Thoracic aorta (tissue), 2 donors: ENCODE data around the gene SCCPDH. TPM values are rescaled to one million over a fixed set of nuclear protein-coding genes. Genes with fewer than 3 reads are reported as not detected.
"Not testable (repeated sequence)": the region's sequence is repeated elsewhere in the genome, so short reads cannot be mapped to it uniquely, and the experiment has no call there.

Experiments
- ATAC-seq: fragments of 150-250 bp; one replicate; pipeline ENCODE4 v1.8.0; 2017; ENCODE audit warnings: low read depth; ENCODE audit not compliant: insufficient number of reproducible peaks, low FRiP score
- DNase-seq: peaks from one replicate; pipeline ENCODE4 v3.0.0-alpha.2; 2020; ENCODE audit warnings: low spot score
- H3K27ac ChIP-seq, 2 donors: fragments of 200-600 bp; sonication (generic); 1 replicate in 1 of 2; 2 replicates in 1 of 2; pipeline ENCODE4 v1.5.1; 2016; ENCODE audit warnings: mild to moderate bottlenecking in 2 of 2, moderate library complexity in 2 of 2
- H3K27me3 ChIP-seq: fragments of 200-600 bp; sonication (generic); replicated peaks from 2 replicates; pipeline ENCODE4 v1.6.0; 2016; ENCODE audit warnings: mild to moderate bottlenecking; ENCODE audit not compliant: insufficient read depth
- H3K36me3 ChIP-seq: fragments of 200-600 bp; sonication (generic); one replicate; pipeline ENCODE4 v1.5.1; 2016
- H3K4me1 ChIP-seq, 2 donors: fragments of 200-600 bp; sonication (generic); 1 replicate in 1 of 2; 2 replicates in 1 of 2; pipeline versions ENCODE4 v1.5.1 to v1.6.0; 2016; ENCODE audit warnings: low read depth in 2 of 2, mild to moderate bottlenecking in 1 of 2; ENCODE audit not compliant: control insufficient read depth in 1 of 2
- H3K4me3 ChIP-seq: fragments of 200-600 bp; sonication (generic); 2 replicates; pipeline ENCODE4 v1.5.1; 2016; ENCODE audit warnings: mild to moderate bottlenecking
- H3K9me3 ChIP-seq: fragments of 200-600 bp; sonication (generic); 2 replicates; pipeline ENCODE4 v1.5.1; 2016
- total RNA-seq, 2 donors: library from RNA; depleted of rRNA; stranded (reverse); fragments of >200 nt; gene quantifications; one replicate each; pipeline versions ENCODE4 v1.1.0 to v1.2.3, GENCODE V29; 2016
- TF ChIP-seq, protein P1 (sequence below): fragments of 200-600 bp; sonication (generic); IDR thresholded peaks from one replicate; pipeline ENCODE4 v1.5.1; 2019; ENCODE audit warnings: antibody characterized with exemption

The SCCPDH gene
- total RNA-seq, 2 donors from 2014 or later = 12.8 to 14.4 TPM

DNA sequence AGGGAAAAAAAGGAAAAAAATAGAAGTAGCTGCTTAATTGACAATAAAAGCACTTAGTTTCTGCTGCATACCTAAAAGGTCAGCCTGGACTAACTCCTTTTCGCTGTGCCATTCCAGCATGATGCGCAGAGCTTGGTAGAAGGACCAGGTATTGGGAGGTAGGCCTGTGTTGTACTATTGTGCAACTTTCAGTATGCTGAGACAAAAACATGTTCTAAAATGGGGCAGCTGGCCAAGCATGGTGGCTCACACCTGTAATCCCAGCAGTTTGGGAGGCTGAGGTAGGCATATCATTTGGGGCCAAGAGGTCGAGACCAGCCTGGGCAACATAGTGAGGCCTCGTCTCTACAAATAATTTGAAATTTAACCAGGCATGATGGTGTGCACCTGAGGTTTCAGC, 15.0 kb upstream of the SCCPDH start:
- H3K4me3 ChIP-seq = no peak overlapping the region
- no peaks in the 10 kb centered on the region for H3K36me3 ChIP-seq
- ATAC-seq (no peak), DNase-seq (no peak)
- H3K27ac ChIP-seq = no peak overlapping the region
- H3K27me3 ChIP-seq = no peaks in the 10 kb centered on the region
- no peaks in the 10 kb centered on the region for H3K9me3 ChIP-seq
- TF ChIP-seq, protein P1, sequence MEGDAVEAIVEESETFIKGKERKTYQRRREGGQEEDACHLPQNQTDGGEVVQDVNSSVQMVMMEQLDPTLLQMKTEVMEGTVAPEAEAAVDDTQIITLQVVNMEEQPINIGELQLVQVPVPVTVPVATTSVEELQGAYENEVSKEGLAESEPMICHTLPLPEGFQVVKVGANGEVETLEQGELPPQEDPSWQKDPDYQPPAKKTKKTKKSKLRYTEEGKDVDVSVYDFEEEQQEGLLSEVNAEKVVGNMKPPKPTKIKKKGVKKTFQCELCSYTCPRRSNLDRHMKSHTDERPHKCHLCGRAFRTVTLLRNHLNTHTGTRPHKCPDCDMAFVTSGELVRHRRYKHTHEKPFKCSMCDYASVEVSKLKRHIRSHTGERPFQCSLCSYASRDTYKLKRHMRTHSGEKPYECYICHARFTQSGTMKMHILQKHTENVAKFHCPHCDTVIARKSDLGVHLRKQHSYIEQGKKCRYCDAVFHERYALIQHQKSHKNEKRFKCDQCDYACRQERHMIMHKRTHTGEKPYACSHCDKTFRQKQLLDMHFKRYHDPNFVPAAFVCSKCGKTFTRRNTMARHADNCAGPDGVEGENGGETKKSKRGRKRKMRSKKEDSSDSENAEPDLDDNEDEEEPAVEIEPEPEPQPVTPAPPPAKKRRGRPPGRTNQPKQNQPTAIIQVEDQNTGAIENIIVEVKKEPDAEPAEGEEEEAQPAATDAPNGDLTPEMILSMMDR = no peak
- H3K4me1 ChIP-seq = no peaks in the 10 kb centered on the region

DNA sequence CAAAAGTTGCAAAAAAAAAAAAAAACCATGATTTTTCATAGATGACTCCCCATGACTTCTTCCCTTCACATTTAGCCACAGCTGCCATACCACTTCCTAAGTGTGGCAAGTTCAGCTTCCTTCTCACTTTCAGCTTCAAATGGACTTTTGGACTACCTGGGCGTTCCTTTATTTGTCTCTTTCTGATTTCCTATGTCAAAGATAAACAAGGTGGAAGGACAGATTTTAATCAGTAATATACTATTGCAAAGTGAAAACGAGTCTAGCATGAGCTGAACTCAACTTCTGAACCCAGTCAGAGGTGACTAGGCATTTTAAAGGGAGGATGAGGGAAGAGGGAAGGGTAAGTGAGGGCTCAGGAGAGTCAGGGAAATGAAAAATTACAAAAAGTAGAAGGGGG, 14.4 kb upstream of the SCCPDH start:
- no peaks in the 10 kb centered on the region for H3K4me1 ChIP-seq
- no peaks in the 10 kb centered on the region for H3K9me3 ChIP-seq
- TF ChIP-seq, protein P1 = no peak
- DNase-seq (no peak), ATAC-seq (no peak)
- no peaks in the 10 kb centered on the region for H3K36me3 ChIP-seq
- no peak overlapping the region for H3K27ac ChIP-seq
- no peaks in the 10 kb centered on the region for H3K27me3 ChIP-seq
- H3K4me3 ChIP-seq = no peak overlapping the region

DNA sequence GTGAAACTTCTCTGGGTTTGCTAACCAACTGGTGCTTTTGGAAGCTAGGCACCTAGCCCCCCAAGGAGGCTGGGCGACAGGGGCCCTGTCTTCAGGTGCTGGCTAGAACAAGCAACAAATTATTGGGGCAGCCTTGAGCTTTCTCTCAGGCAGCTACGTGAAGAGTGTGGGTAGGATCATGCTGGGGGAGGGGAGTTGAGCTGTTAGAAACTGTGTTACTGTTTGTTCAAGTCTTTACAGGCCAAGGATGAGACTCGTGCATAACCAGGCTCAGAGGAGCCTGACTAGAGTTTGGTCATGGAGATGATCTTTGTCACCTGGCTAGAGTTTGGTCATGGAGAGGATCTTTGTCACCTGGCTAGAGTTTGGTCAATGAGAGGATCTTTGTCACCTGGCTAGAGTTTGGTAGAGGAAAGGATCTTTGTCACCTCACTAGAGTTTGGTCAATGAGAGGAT, 12.6 kb upstream of the SCCPDH start:
- ATAC-seq (no peak), DNase-seq (no peak)

DNA sequence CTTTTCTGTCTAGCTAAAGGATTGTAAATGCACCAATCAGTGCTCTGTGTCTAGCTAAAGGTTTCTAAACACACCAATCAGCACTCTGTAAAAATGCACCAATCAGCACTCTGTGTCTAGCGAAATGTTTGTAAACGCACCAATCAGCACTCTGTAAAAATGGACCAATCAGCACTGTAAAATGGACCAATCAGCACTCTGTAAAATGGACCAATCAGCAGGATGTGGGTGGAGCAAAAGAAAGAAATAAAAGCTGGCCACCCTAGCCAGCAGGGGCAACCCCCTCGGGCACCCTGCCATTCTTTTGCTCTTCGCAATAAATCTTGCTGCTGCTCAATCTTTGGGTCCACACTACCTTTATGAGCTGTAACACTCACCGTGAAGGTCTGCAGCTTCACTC, 11.8 kb upstream of the SCCPDH start:
- not testable (repeated sequence) for H3K4me1 ChIP-seq, H3K36me3 ChIP-seq, H3K9me3 ChIP-seq, H3K4me3 ChIP-seq, H3K27me3 ChIP-seq, ATAC-seq, DNase-seq, H3K27ac ChIP-seq

More for the DNA sequence above, 12.6 kb upstream of the SCCPDH start:
- TF ChIP-seq, protein P1 = no peak
- H3K27ac ChIP-seq = no peak overlapping the region
- H3K4me3 ChIP-seq = no peak overlapping the region
- no peaks in the 10 kb centered on the region for H3K4me1 ChIP-seq
- no peaks in the 10 kb centered on the region for H3K27me3 ChIP-seq
- no peaks in the 10 kb centered on the region for H3K36me3 ChIP-seq
- H3K9me3 ChIP-seq = no peaks in the 10 kb centered on the region

DNA sequence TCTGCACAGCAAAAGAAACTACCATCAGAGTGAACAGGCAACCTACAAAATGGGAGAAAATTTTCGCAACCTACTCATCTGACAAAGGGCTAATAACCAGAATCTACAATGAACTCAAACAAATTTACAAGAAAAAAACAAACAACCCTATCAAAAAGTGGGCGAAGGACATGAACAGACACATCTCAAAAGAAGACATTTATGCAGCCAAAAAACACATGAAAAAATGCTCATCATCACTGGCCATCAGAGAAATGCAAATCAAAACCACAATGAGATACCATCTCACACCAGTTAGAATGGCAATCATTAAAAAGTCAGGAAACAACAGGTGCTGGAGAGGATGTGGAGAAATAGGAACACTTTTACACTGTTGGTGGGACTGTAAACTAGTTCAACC, 4.8 kb upstream of the SCCPDH start:
- ATAC-seq, H3K36me3 ChIP-seq: not testable (repeated sequence)

DNA sequence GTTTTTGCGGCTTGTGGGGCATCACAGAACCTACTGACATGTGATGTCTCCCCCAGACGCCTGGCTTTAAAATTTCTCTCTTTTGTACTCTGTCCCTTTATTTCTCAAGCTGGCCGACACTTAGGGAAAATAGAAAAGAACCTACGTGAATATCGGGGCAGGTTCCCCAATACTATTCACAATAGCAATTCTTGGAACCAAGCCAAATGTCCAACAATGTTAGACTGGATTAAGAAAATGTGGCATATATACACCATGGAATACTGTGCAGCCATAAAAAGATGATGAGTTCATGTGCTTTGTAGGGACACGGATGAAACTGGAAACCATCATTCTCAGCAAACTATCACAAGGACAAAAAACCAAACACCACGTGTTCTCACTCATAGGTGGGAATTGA, 3.4 kb upstream of the SCCPDH start:
- not testable (repeated sequence) for H3K36me3 ChIP-seq, ATAC-seq, H3K27me3 ChIP-seq, H3K4me3 ChIP-seq, H3K27ac ChIP-seq, H3K9me3 ChIP-seq, DNase-seq
- peaks cover 0 to 15% of the 10 kb centered on the region in 2 donors for H3K4me1 ChIP-seq

More for the DNA sequence above, 4.8 kb upstream of the SCCPDH start:
- not testable (repeated sequence) for H3K27ac ChIP-seq, H3K4me1 ChIP-seq, H3K27me3 ChIP-seq, H3K9me3 ChIP-seq, H3K4me3 ChIP-seq, DNase-seq

DNA sequence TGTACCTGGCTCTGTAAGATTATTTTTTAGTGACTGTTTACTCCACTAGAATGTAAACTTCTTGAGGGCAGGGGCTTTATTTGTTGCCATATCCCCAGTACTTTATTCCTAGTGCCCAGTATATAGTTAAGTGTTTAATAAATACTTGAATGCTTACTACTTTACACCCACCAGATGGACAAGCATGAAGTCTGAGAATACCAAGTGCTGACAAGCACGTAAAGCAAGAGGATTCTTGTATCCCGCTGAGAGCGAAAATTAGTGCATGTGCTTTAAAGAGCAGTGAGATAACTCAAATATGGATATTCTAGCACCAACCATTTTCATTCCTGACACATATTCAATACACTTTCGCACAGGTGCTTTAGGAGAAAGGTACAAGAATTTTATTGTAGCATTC, 1.5 kb upstream of the SCCPDH start:
- no peak overlapping the region for H3K4me3 ChIP-seq
- H3K4me1 ChIP-seq = peaks cover 0 to 15% of the 10 kb centered on the region in 2 donors
- H3K27ac ChIP-seq = no peak overlapping the region
- H3K9me3 ChIP-seq = no peaks in the 10 kb centered on the region
- H3K36me3 ChIP-seq = peaks cover 5% of the 10 kb centered on the region
- no peak for DNase-seq
- no peak for ATAC-seq
- H3K27me3 ChIP-seq = no peaks in the 10 kb centered on the region
- TF ChIP-seq, protein P1 = no peak
